Right atrium auricular region (tissue), 2 donors: ENCODE data around the gene PRKD1. TPM values are rescaled to one million over a fixed set of nuclear protein-coding genes. Genes with fewer than 3 reads are reported as not detected.

ENCODE experiments used
- DNase-seq: peaks from one replicate; pipeline ENCODE4 v3.0.0-alpha.2; 2019; ENCODE audit warnings: low spot score
- H3K27ac ChIP-seq, 2 donors: fragments of 200-600 bp; sonication (generic); 1 replicate in 1 of 2; 2 replicates in 1 of 2; pipeline ENCODE4 v1.5.1; 2016 to 2019
- H3K27me3 ChIP-seq, 2 donors: fragments of 200-600 bp; sonication (generic); one replicate each; pipeline versions ENCODE4 v1.5.1 to v1.6.0; 2017 to 2019
- H3K36me3 ChIP-seq: fragments of 200-600 bp; sonication (generic); one replicate; pipeline ENCODE4 v1.5.1; 2016
- H3K4me1 ChIP-seq, 2 donors: fragments of 200-600 bp; sonication (generic); one replicate each; pipeline versions ENCODE4 v1.5.1 to v1.6.0; 2017 to 2019
- H3K4me3 ChIP-seq, 2 donors: fragments of 200-600 bp; sonication (generic); 1 replicate in 1 of 2; 2 replicates in 1 of 2; pipeline ENCODE4 v1.5.1; 2017 to 2019; ENCODE audit warnings: mild to moderate bottlenecking in 1 of 2, moderate library complexity in 1 of 2
- H3K9me3 ChIP-seq, 2 donors: fragments of 200-600 bp; sonication (generic); one replicate each; pipeline ENCODE4 v1.5.1; 2019
- CTCF ChIP-seq, 2 donors: fragments of 200-600 bp; sonication (generic); IDR thresholded peaks; one replicate each; pipeline ENCODE4 v1.5.1; 2019; ENCODE audit warnings: antibody characterized with exemption in 2 of 2
- total RNA-seq, 2 donors: library from RNA; depleted of rRNA; stranded (reverse); fragments of >200 nt; gene quantifications; one replicate each; pipeline ENCODE4 v1.1.0, GENCODE V29; 2016

PRKD1 gene
- total RNA-seq, 2 donors from 2014 or later = 4.3 to 7.5 TPM

GRCh38 chr14:29911810-29912209 lies 15.8 kb downstream of the PRKD1 start:
- Histone ChIP-seq H3K27ac (no peak overlapping the region), H3K36me3 (no peaks in the 10 kb centered on the region), H3K4me3 (no peak overlapping the region), H3K9me3 (peaks cover 0 to 7% of the 10 kb centered on the region in 2 donors), H3K27me3 (no peaks in the 10 kb centered on the region), H3K4me1 (no peaks in the 10 kb centered on the region)
- TF ChIP-seq CTCF (IDR thresholded peaks at IDR 0.05) = no peak
- no peak for DNase-seq

GRCh38 chr14:29908652-29909577 lies 18.7 kb downstream of the PRKD1 start:
- Histone ChIP-seq H3K4me3 (no peak overlapping the region), H3K27me3 (no peaks in the 10 kb centered on the region), H3K4me1 (no peaks in the 10 kb centered on the region), H3K9me3 (peaks cover 0 to 7% of the 10 kb centered on the region in 2 donors), H3K36me3 (no peaks in the 10 kb centered on the region), H3K27ac (no peak overlapping the region)
- DNase-seq = no peak
- no peak for TF ChIP-seq CTCF (IDR thresholded peaks at IDR 0.05)

- H3K27ac ChIP-seq = no peak overlapping the region
- no peak for DNase-seq
These were observed 21.3 kb downstream of the PRKD1 start for GRCh38 chr14:29906256-29906870.

GRCh38 chr14:29905543-29905942 lies 22.1 kb downstream of the PRKD1 start:
- H3K36me3 ChIP-seq = no peaks in the 10 kb centered on the region
- no peaks in the 10 kb centered on the region for H3K27me3 ChIP-seq
- no peak for TF ChIP-seq CTCF (IDR thresholded peaks at IDR 0.05)

More at GRCh38 chr14:29906256-29906870, 21.3 kb downstream of the PRKD1 start:
- no peak for TF ChIP-seq CTCF (IDR thresholded peaks at IDR 0.05)
- Histone ChIP-seq H3K9me3 (peaks cover 0 to 7% of the 10 kb centered on the region in 2 donors), H3K4me3 (no peak overlapping the region), H3K27me3 (no peaks in the 10 kb centered on the region), H3K4me1 (no peaks in the 10 kb centered on the region), H3K36me3 (no peaks in the 10 kb centered on the region)

GRCh38 chr14:29900609-29901350 lies 26.9 kb downstream of the PRKD1 start:
- H3K36me3 ChIP-seq = no peaks in the 10 kb centered on the region
- no peaks in the 10 kb centered on the region for H3K9me3 ChIP-seq
- no peak overlapping the region for H3K27ac ChIP-seq
- no peaks in the 10 kb centered on the region for H3K4me1 ChIP-seq
- no peaks in the 10 kb centered on the region for H3K27me3 ChIP-seq
- no peak overlapping the region for H3K4me3 ChIP-seq
- no peak for DNase-seq
- TF ChIP-seq CTCF (IDR thresholded peaks at IDR 0.05) = no peak

More at GRCh38 chr14:29905543-29905942, 22.1 kb downstream of the PRKD1 start:
- Histone ChIP-seq H3K4me1 (no peaks in the 10 kb centered on the region), H3K4me3 (no peak overlapping the region), H3K9me3 (peaks cover 0 to 7% of the 10 kb centered on the region in 2 donors), H3K27ac (no peak overlapping the region)
- DNase-seq = no peak
